Measurements from ENCODE around the gene ALG1L2. TPM values are rescaled to one million over a fixed set of nuclear protein-coding genes. Genes with fewer than 3 reads are reported as not detected.
"Not testable (repeated sequence)": the region's sequence is repeated elsewhere in the genome, so short reads cannot be mapped to it uniquely, and the experiment has no call there.

ALG1L2 gene
- total RNA-seq, 2 donors from 2014 or later, result 5.2 to 10.1 TPM

- not testable (repeated sequence) for H3K27ac Mint-ChIP-seq; H3K4me1 Mint-ChIP-seq; H3K27me3 ChIP-seq (ENCODE audit: control insufficient read depth, insufficient read depth, low read length, poor library complexity, severe bottlenecking); DNase-seq; H3K36me3 ChIP-seq (ENCODE audit: control insufficient read depth, insufficient read depth, low read length); H3K4me3 ChIP-seq (ENCODE audit: low read length); H3K27ac ChIP-seq (ENCODE audit: low read depth, low read length); H3K9me3 Mint-ChIP-seq; H3K9me3 ChIP-seq (ENCODE audit: control insufficient read depth, low read length); H3K4me1 ChIP-seq (ENCODE audit: control insufficient read depth, insufficient read depth, low read length); H3K9ac ChIP-seq (ENCODE audit: extremely low read depth, low read length, poor library complexity, severe bottlenecking); H3K4me3 Mint-ChIP-seq; H3K27me3 Mint-ChIP-seq (ENCODE audit: insufficient read depth)
- peaks cover 24% of the 10 kb centered on the region for H3K36me3 Mint-ChIP-seq (ENCODE audit: low read depth)
- WGBS, 2 experiments (ENCODE audit: insufficient coverage in 1 of 2, insufficient read length in 1 of 2), result 57% methylated on average over 3 of the region's 3 CpGs; no CpG with 5 or more reads in 1 of the 2 experiments
- peak; percentile 32 for TF ChIP-seq CTCF (conservative IDR thresholded peaks at IDR 0.05)
These were observed 9.1 kb downstream of the ALG1L2 start for GRCh38 chr3:130090681-130091080.

DNA sequence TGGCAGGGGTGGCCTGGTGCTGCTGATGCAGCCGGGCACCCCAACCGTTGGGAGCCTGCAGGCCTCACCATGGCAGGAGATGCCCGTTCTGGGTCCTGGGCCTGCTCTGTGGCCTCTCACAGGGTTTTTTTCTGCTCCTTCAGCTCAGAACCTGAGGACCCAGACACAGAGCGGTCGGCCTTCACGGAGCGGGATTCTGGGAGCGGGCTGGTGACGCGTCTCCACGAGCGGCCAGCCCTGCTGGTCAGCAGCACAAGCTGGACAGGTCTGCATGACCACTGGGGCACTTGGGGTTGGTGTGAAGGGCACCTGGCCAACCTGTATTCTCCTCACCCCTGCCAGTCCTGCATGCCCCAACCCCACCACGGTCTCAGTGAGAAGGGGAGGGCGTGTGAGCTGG, 10.3 kb downstream of the ALG1L2 start:
- Histone ChIP-seq H3K4me3 (ENCODE audit: low read length) (no peak overlapping the region), H3K4me1 (ENCODE audit: control insufficient read depth, insufficient read depth, low read length) (no peaks in the 10 kb centered on the region), H3K36me3 (ENCODE audit: control insufficient read depth, insufficient read depth, low read length) (no peaks in the 10 kb centered on the region), H3K9me3 (ENCODE audit: control insufficient read depth, low read length) (no peaks in the 10 kb centered on the region), H3K27me3 (ENCODE audit: control insufficient read depth, insufficient read depth, low read length, poor library complexity, severe bottlenecking) (no peaks in the 10 kb centered on the region), H3K27ac (ENCODE audit: low read depth, low read length) (no peak overlapping the region), H3K9ac (ENCODE audit: extremely low read depth, low read length, poor library complexity, severe bottlenecking) (no peak overlapping the region)
- no peak overlapping the region for H3K27ac Mint-ChIP-seq
- H3K4me3 Mint-ChIP-seq, result no peak overlapping the region
- H3K9me3 Mint-ChIP-seq, result peaks cover 9% of the 10 kb centered on the region
- peaks cover 13% of the 10 kb centered on the region for H3K36me3 Mint-ChIP-seq (ENCODE audit: low read depth)
- TF ChIP-seq CTCF (conservative IDR thresholded peaks at IDR 0.05), result no peak
- no peak for DNase-seq
- H3K27me3 Mint-ChIP-seq (ENCODE audit: insufficient read depth), result no peaks in the 10 kb centered on the region
- 93 to 94% methylated on average over 3 to 14 of the region's 14 CpGs for WGBS, 2 experiments (ENCODE audit: insufficient coverage in 1 of 2, insufficient read length in 1 of 2)
- H3K4me1 Mint-ChIP-seq, result peaks cover 4% of the 10 kb centered on the region

DNA sequence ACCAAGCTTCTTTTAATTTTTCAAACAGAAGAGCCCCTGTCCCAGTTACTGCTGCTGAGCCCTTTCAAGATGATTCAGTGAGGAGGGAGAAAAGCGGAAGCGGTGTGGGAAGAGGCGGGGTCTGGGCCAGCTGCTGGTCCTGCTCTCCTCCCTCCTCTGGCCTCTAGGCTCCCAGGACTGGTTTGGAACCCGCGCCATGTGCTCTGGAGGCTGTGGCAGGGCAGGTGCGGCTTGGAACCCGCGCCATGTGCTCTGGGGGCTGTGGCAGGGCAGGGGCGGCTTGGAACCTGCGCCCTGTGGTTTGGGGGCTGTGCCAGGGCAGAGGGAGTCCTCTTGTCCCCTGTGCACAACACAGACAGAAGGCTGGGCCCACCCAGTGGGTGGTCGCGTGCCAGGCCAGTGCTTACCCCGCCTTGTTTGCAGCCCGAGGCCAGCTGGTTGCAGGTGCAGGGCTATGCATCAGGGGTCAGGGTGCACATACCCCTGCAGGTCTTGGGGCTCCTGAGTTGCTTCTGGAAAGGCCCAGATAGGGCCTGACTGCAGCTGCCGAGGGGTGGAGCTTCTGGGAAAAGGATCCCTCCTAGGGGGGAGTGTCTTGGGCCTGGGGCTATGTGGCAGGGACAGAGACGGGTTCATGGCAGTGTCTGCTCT, 12.2 kb downstream of the ALG1L2 start:
- H3K36me3 Mint-ChIP-seq (ENCODE audit: low read depth), result peaks cover 6% of the 10 kb centered on the region
- Histone ChIP-seq H3K4me3 (ENCODE audit: low read length) (no peak overlapping the region), H3K36me3 (ENCODE audit: control insufficient read depth, insufficient read depth, low read length) (no peaks in the 10 kb centered on the region), H3K9ac (ENCODE audit: extremely low read depth, low read length, poor library complexity, severe bottlenecking) (no peak overlapping the region), H3K27me3 (ENCODE audit: control insufficient read depth, insufficient read depth, low read length, poor library complexity, severe bottlenecking) (no peaks in the 10 kb centered on the region), H3K27ac (ENCODE audit: low read depth, low read length) (peak overlapping the region; percentile 38), H3K9me3 (ENCODE audit: control insufficient read depth, low read length) (no peaks in the 10 kb centered on the region), H3K4me1 (ENCODE audit: control insufficient read depth, insufficient read depth, low read length) (no peaks in the 10 kb centered on the region)
- H3K27ac Mint-ChIP-seq, result no peak overlapping the region
- H3K4me1 Mint-ChIP-seq, result peaks cover 9% of the 10 kb centered on the region
- 92 to 96% methylated on average over 8 to 15 of the region's 16 CpGs for WGBS, 2 experiments (ENCODE audit: insufficient coverage in 1 of 2, insufficient read length in 1 of 2)
- no peaks in the 10 kb centered on the region for H3K27me3 Mint-ChIP-seq (ENCODE audit: insufficient read depth)
- DNase-seq, result peak; percentile 77
- no peak overlapping the region for H3K4me3 Mint-ChIP-seq
- no peaks in the 10 kb centered on the region for H3K9me3 Mint-ChIP-seq
- TF ChIP-seq CTCF (conservative IDR thresholded peaks at IDR 0.05), result no peak

DNA sequence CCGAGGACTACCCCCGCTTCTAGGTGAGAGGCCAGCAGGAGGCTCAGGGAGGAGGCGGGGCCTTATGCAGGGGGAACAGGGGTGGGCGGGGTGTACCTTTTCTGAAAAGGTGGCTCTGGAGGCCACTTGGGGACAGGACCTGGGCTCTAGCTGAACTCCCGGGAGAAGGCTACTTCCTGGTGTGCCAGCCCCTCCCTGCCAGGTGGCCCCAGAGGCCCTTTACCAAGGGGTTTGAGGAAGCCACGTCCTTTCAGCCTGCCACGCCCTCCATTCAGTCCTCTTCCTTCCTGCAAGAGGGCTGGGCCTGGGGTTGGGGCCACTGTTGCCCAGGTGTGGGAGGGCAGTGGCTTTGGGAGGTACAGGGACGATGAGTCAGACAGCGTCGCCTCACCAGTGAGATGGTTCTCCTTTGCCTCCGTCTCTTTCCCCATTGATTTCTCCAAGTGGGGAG, 12.9 kb downstream of the ALG1L2 start:
- WGBS, 2 experiments (ENCODE audit: insufficient coverage in 1 of 2, insufficient read length in 1 of 2), result 86 to 100% methylated on average over 1 to 11 of the region's 11 CpGs

DNA sequence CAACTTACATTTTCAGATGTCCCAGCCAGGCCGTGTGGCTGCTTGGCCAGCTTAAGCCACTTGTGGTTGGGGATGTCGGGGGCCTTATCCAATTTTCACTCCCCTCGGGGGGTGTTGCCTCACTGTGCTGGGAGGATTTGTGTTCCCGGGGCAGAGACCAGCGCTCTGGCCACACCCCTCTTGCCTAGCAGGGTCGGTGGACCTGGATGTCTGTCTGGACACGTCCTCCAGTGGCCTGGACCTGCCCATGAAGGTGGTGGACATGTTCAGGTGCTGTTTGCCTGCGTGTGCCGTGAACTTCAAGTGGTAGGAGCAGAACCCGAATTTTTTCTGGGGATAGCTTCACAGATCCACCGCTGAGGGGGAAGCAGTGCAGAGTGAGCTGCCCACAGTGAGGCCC, 14.2 kb downstream of the ALG1L2 start:
- H3K27ac ChIP-seq (ENCODE audit: low read depth, low read length); H3K9ac ChIP-seq (ENCODE audit: extremely low read depth, low read length, poor library complexity, severe bottlenecking); H3K36me3 Mint-ChIP-seq (ENCODE audit: low read depth); H3K4me1 ChIP-seq (ENCODE audit: control insufficient read depth, insufficient read depth, low read length); H3K27me3 Mint-ChIP-seq (ENCODE audit: insufficient read depth); H3K9me3 ChIP-seq (ENCODE audit: control insufficient read depth, low read length); H3K36me3 ChIP-seq (ENCODE audit: control insufficient read depth, insufficient read depth, low read length); H3K4me3 Mint-ChIP-seq; H3K4me3 ChIP-seq (ENCODE audit: low read length); H3K27ac Mint-ChIP-seq; H3K4me1 Mint-ChIP-seq; DNase-seq; H3K27me3 ChIP-seq (ENCODE audit: control insufficient read depth, insufficient read depth, low read length, poor library complexity, severe bottlenecking); H3K9me3 Mint-ChIP-seq: not testable (repeated sequence)
- WGBS, 2 experiments (ENCODE audit: insufficient coverage in 1 of 2, insufficient read length in 1 of 2), result 78 to 100% methylated on average over 2 to 11 of the region's 11 CpGs

More for the DNA sequence above, 12.9 kb downstream of the ALG1L2 start:
- H3K27me3 Mint-ChIP-seq (ENCODE audit: insufficient read depth); H3K36me3 ChIP-seq (ENCODE audit: control insufficient read depth, insufficient read depth, low read length); H3K27me3 ChIP-seq (ENCODE audit: control insufficient read depth, insufficient read depth, low read length, poor library complexity, severe bottlenecking); H3K9ac ChIP-seq (ENCODE audit: extremely low read depth, low read length, poor library complexity, severe bottlenecking); H3K27ac ChIP-seq (ENCODE audit: low read depth, low read length); H3K4me3 Mint-ChIP-seq; H3K9me3 Mint-ChIP-seq; H3K27ac Mint-ChIP-seq; H3K4me1 Mint-ChIP-seq; H3K36me3 Mint-ChIP-seq (ENCODE audit: low read depth); H3K4me1 ChIP-seq (ENCODE audit: control insufficient read depth, insufficient read depth, low read length); H3K4me3 ChIP-seq (ENCODE audit: low read length); H3K9me3 ChIP-seq (ENCODE audit: control insufficient read depth, low read length): not testable (repeated sequence)
- DNase-seq, result peak; percentile 70

Measured in endodermal cell (in vitro differentiated cells).